ENCODE results near the gene EXOSC2.

GRCh38 chr9:130681769-130682420, 11.7 kb upstream of the EXOSC2 start:
- TF ChIP-seq POLR2A (IDR thresholded peaks at IDR 0.05; ENCODE audit: low read depth, low read length) (no peak), CTCF (conservative IDR thresholded peaks at IDR 0.05; ENCODE audit: low read depth, low read length) (no peak), RCOR1 (IDR thresholded peaks at IDR 0.05; ENCODE audit: insufficient replicate concordance, low read length) (no peak), SMC3 (IDR thresholded peaks at IDR 0.05; ENCODE audit: low read depth, low read length) (no peak), MAFK (IDR thresholded peaks at IDR 0.05; ENCODE audit: low read depth, low read length) (no peak), RFX5 (IDR thresholded peaks at IDR 0.05; ENCODE audit: low read depth, low read length) (no peak), CEBPB (IDR thresholded peaks at IDR 0.05; ENCODE audit: low read depth, low read length) (no peak), CHD1 (IDR thresholded peaks at IDR 0.05; ENCODE audit: low read depth, low read length) (no peak), MXI1 (IDR thresholded peaks at IDR 0.05; ENCODE audit: borderline replicate concordance, low read depth, low read length) (no peak), RAD21 (IDR thresholded peaks at IDR 0.05; ENCODE audit: low read length) (no peak), USF2 (IDR thresholded peaks at IDR 0.05; ENCODE audit: low read depth, low read length) (no peak)
